Ishikawa (cell line): ENCODE data around the gene CLDN6.
A peak's percentile ranks its signal among the peaks of the same experiment; 100 is the strongest.

Experiments used
- CEBPB ChIP-seq: IDR thresholded peaks from 2 replicates; pipeline ENCODE4 v1.6.1; 2012
- CREB1 ChIP-seq: IDR thresholded peaks from 2 replicates; pipeline ENCODE4 v1.6.1; 2012; ENCODE audit warnings: low read depth
- EGR1 ChIP-seq: IDR thresholded peaks from 2 replicates; pipeline ENCODE4 v1.6.1; 2012
- FOXM1 ChIP-seq: IDR thresholded peaks from 2 replicates; pipeline ENCODE4 v1.6.1; 2012; ENCODE audit warnings: low read depth, borderline replicate concordance
- MAX ChIP-seq: IDR thresholded peaks from 2 replicates; pipeline ENCODE4 v1.6.1; 2012
- NFIC ChIP-seq: IDR thresholded peaks from 2 replicates; pipeline ENCODE4 v1.6.1; 2012
- RAD21 ChIP-seq: IDR thresholded peaks from 2 replicates; pipeline ENCODE4 v1.6.1; 2012; ENCODE audit warnings: low read depth
- TAF1 ChIP-seq: IDR thresholded peaks from 2 replicates; pipeline ENCODE4 v1.6.1; 2012; ENCODE audit warnings: low read depth, mild to moderate bottlenecking
- TCF12 ChIP-seq: IDR thresholded peaks from 2 replicates; pipeline ENCODE4 v1.6.1; 2012; ENCODE audit warnings: low read depth
- TEAD4 ChIP-seq: IDR thresholded peaks from 2 replicates; pipeline ENCODE4 v1.6.1; 2012
- ZBTB7A ChIP-seq: IDR thresholded peaks from 2 replicates; pipeline ENCODE4 v1.6.1; 2012; ENCODE audit warnings: low read depth
- TF ChIP-seq, protein P1 (sequence below): IDR thresholded peaks from 2 replicates; pipeline ENCODE4 v1.6.1; 2012; ENCODE audit warnings: low read depth, mild to moderate bottlenecking
- TF ChIP-seq, protein P2 (sequence below): IDR thresholded peaks from 2 replicates; pipeline ENCODE4 v1.6.1; 2012

The CLDN6 gene

GRCh38 chr16:3046641-3047386 is 28.8 kb upstream of the CLDN6 start:
- TF ChIP-seq ZBTB7A = 0 out of 2 replicates have a peak, but pooled peaks have one; percentile 8
- TF ChIP-seq, protein P1, sequence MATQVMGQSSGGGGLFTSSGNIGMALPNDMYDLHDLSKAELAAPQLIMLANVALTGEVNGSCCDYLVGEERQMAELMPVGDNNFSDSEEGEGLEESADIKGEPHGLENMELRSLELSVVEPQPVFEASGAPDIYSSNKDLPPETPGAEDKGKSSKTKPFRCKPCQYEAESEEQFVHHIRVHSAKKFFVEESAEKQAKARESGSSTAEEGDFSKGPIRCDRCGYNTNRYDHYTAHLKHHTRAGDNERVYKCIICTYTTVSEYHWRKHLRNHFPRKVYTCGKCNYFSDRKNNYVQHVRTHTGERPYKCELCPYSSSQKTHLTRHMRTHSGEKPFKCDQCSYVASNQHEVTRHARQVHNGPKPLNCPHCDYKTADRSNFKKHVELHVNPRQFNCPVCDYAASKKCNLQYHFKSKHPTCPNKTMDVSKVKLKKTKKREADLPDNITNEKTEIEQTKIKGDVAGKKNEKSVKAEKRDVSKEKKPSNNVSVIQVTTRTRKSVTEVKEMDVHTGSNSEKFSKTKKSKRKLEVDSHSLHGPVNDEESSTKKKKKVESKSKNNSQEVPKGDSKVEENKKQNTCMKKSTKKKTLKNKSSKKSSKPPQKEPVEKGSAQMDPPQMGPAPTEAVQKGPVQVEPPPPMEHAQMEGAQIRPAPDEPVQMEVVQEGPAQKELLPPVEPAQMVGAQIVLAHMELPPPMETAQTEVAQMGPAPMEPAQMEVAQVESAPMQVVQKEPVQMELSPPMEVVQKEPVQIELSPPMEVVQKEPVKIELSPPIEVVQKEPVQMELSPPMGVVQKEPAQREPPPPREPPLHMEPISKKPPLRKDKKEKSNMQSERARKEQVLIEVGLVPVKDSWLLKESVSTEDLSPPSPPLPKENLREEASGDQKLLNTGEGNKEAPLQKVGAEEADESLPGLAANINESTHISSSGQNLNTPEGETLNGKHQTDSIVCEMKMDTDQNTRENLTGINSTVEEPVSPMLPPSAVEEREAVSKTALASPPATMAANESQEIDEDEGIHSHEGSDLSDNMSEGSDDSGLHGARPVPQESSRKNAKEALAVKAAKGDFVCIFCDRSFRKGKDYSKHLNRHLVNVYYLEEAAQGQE = no peak

DNA sequence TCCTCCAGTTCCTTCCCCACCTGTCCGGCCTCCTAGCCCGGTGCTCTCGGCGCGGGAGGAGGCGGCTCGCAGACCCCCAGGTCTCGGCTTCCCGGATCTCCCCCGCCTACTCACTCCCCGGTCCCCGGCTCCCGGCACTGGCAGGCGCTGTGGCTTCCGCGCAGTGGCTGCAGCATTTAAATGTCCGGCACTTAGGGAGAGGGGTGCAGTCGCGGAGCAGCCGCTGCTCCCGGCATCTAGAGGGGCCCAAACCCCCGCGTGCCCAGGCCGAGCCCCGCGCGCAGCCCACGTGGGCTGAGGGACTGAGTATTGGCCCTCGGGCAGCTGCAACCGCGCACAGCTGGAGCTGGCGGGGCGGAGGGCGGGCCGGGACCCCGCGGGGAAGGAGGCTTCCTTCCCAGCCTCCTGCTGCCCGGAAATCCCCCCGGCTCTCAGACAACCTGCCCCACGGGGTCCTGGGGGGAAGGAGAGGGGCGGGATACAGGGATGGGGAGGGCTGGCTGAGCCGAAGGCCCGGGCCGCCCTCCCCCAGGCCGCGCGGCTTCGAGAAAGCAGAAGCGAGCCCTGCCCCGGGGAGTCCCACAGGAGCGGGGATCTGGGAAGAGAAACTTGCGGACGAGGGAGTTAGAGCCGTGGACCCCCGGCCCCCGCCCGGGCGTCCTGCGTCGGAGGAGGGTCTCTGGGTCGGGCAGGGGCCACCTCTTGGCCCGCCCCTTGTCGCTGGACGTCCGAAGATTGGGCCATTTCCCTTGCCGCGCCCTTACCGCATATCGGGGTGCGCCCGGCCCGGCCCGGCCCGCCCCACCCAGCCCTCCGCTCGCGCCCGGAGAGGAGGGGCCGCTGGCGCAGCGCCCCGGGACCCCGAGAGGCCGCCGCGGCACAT is 28.0 kb upstream of the CLDN6 start, which contains the start of gene MMP25:
MMP25 (plus strand) TSS at position 804 of the 883 bp plus-strand sequence. CDS start 357 bp downstream, outside the sequence.
- TF ChIP-seq ZBTB7A (peak; percentile 74), NFIC (no peak), TAF1 (no peak), MAX (peak; percentile 50; the same call in 1 of the 2 replicates)
- TF ChIP-seq, protein P2, sequence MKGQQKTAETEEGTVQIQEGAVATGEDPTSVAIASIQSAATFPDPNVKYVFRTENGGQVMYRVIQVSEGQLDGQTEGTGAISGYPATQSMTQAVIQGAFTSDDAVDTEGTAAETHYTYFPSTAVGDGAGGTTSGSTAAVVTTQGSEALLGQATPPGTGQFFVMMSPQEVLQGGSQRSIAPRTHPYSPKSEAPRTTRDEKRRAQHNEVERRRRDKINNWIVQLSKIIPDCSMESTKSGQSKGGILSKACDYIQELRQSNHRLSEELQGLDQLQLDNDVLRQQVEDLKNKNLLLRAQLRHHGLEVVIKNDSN = peak; percentile 42; the same call in 1 of the 2 replicates

DNA sequence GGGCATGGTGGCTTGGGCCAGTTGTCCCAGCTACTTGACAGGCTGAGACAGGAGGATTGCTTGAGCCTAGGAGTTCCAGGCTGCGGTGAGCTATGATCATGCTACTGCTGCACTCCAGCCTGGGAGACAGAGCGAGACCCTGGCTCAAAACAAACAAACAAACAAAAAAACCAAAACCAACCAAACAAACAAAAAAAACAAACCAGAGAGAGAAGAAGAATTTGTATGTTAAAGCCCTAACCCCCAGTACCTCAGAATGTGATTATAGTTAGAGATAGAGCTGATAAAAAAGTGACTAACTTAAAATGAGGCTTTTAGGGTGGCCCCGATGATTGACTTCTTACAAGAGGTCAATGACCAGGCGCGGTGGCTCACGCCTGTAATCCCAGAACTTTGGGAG is 26.7 kb upstream of the CLDN6 start:
- TF ChIP-seq TCF12 = no peak
- no peak for TF ChIP-seq FOXM1
- TF ChIP-seq CEBPB = no peak
- TF ChIP-seq NFIC = no peak
- no peak for TF ChIP-seq TEAD4
- no peak for TF ChIP-seq MAX
- no peak for TF ChIP-seq TAF1
- TF ChIP-seq, protein P1 = no peak
- no peak for TF ChIP-seq EGR1
- TF ChIP-seq RAD21 = no peak

GRCh38 chr16:3042376-3042775 is 24.4 kb upstream of the CLDN6 start:
- TF ChIP-seq EGR1 = no peak
- TF ChIP-seq TCF12 = no peak
- TF ChIP-seq CREB1 = no peak
- no peak for TF ChIP-seq MAX
- TF ChIP-seq, protein P1 = no peak
- TF ChIP-seq, protein P2 = no peak
- no peak for TF ChIP-seq ZBTB7A
- no peak for TF ChIP-seq FOXM1
- TF ChIP-seq RAD21 = no peak
- no peak for TF ChIP-seq TAF1
- TF ChIP-seq NFIC = no peak
- no peak for TF ChIP-seq CEBPB
